K562 (cell line): ENCODE data around the gene UBE2H. TPM values are rescaled to one million over a fixed set of nuclear protein-coding genes. Genes with fewer than 3 reads are reported as not detected.

Experiments
- ATAC-seq: fragments of 200-7000 bp; cut with Tn5 transposase; 3 replicates; pipeline ENCODE4 v1.9.1; 2020; ENCODE audit warnings: moderate library complexity
- BruUV-seq: library from RNA; stranded (reverse); fragments of 400-500 nt; replicated peaks from 2 replicates; lab custom pipeline; 2021; lab: Mats Ljungman, UMichigan
- CTCF ChIA-PET: fragments of 300-600 bp; formaldehyde crosslinking; extraction: SDS; loops from one replicate; lab custom pipeline; 2021; ENCODE audit warnings: low intra/inter-chr PET ratio; lab: Yijun Ruan, JAX
- POLR2A ChIA-PET: fragments of 300-600, 350-650 bp; sonication (Branson Sonifier 250); formaldehyde crosslinking; extraction: SDS; loops from one replicate; lab custom pipeline; 2021; ENCODE audit warnings: antibody characterized with exemption, inconsistent platforms; lab: Yijun Ruan, JAX
- DNase-seq, 4 experiments: peaks; one replicate each; pipeline versions ENCODE4 v3.0.0 to v3.0.0-alpha.2; 2011 to 2018; ENCODE audit warnings: low spot score in 3 of 4, mixed read lengths in 3 of 4; ENCODE audit errors: extremely low read depth in 1 of 4
- FAIRE-seq: peaks from 2 replicates; lab custom pipeline; 2011; peaks lifted over from hg19 to GRCh38; lab: Jason Lieb, UNC
- H2AFZ ChIP-seq: 2 replicates; pipeline ENCODE4 v1.6.0; 2011; ENCODE audit warnings: low read depth, low read length, control low read depth, inconsistent platforms
- H3K27ac ChIP-seq: fragments of 200-600 bp; 3 replicates; pipeline ENCODE4 v1.8.0; 2011; ENCODE audit warnings: low read depth, mild to moderate bottlenecking, control low read depth, inconsistent platforms, low read length, moderate library complexity, mixed read lengths; ENCODE audit errors: extremely low read depth
- H3K27me3 ChIP-seq, 2 experiments: fragments of 300-600 bp in 1 of 2; 2 replicates in 1 of 2; 3 replicates in 1 of 2; pipeline versions ENCODE4 v1.6.0 to v1.8.0; 2011; ENCODE audit warnings: inconsistent platforms in 2 of 2, low read length in 2 of 2, mild to moderate bottlenecking in 1 of 2, mixed read lengths in 1 of 2, moderate library complexity in 1 of 2; ENCODE audit not compliant: control insufficient read depth in 2 of 2, insufficient read depth in 2 of 2
- H3K36me3 ChIP-seq: fragments of 300-600 bp; 3 replicates; pipeline ENCODE4 v1.8.0; 2011; ENCODE audit warnings: mild to moderate bottlenecking, low read length, inconsistent platforms; ENCODE audit not compliant: control insufficient read depth, insufficient read depth
- H3K4me1 ChIP-seq, 2 experiments: fragments of 200-600 bp in 1 of 2; replicated peaks in 1 of 2; 2 replicates in 1 of 2; 3 replicates in 1 of 2; pipeline versions ENCODE4 v1.5.1 to v1.8.0; 2011; ENCODE audit warnings: inconsistent platforms in 2 of 2, low read length in 2 of 2, mild to moderate bottlenecking in 1 of 2, mixed read lengths in 1 of 2, moderate library complexity in 1 of 2; ENCODE audit not compliant: control insufficient read depth in 2 of 2, insufficient read depth in 2 of 2
- H3K4me2 ChIP-seq: 2 replicates; pipeline ENCODE4 v1.6.1; 2011; ENCODE audit warnings: low read length, control low read depth, inconsistent platforms, mixed read lengths; ENCODE audit not compliant: insufficient read depth
- H3K4me3 ChIP-seq: fragments of 200-600 bp; sonication (generic), shearing (Covaris generic); 2 replicates; pipeline ENCODE4 v1.5.1; 2016; ENCODE audit warnings: control low read depth, inconsistent platforms
- H3K79me2 ChIP-seq: fragments of 200-600 bp; 3 replicates; pipeline ENCODE4 v1.8.0; 2011; ENCODE audit warnings: low read length, inconsistent platforms; ENCODE audit not compliant: control insufficient read depth, insufficient read depth
- H3K9ac ChIP-seq, 2 experiments: 2 replicates each; pipeline versions ENCODE4 v1.6.0 to v1.6.1; 2011; ENCODE audit warnings: low read depth in 2 of 2, low read length in 2 of 2, control low read depth in 1 of 2, inconsistent platforms in 1 of 2, mild to moderate bottlenecking in 1 of 2, mixed read lengths in 1 of 2; ENCODE audit not compliant: insufficient read depth in 1 of 2
- H3K9me1 ChIP-seq: one replicate; pipeline ENCODE4 v1.6.0; 2011; ENCODE audit warnings: inconsistent platforms, mild to moderate bottlenecking, low read length, moderate library complexity; ENCODE audit not compliant: control insufficient read depth, insufficient read depth
- H3K9me3 ChIP-seq: replicated peaks from 2 replicates; pipeline ENCODE4 v1.5.1; 2011; ENCODE audit warnings: low read depth, low read length, inconsistent platforms; ENCODE audit not compliant: control insufficient read depth, insufficient read depth
- H4K20me1 ChIP-seq: replicated peaks from 2 replicates; pipeline ENCODE4 v1.6.1; 2011; ENCODE audit warnings: low read length, inconsistent platforms, mixed read lengths; ENCODE audit not compliant: control insufficient read depth, insufficient read depth
- BCOR ChIP-seq: fragments of 450-650 bp; IDR thresholded peaks from 2 replicates; pipeline ENCODE4 v1.6.1; 2016
- CTBP1 ChIP-seq: fragments of 450-650 bp; IDR thresholded peaks from 2 replicates; pipeline ENCODE4 v1.6.1; 2016; ENCODE audit warnings: borderline replicate concordance
- POLR2AphosphoS5 ChIP-seq: IDR thresholded peaks from 2 replicates; pipeline ENCODE4 v1.6.1; 2011; ENCODE audit warnings: mild to moderate bottlenecking, low read depth, low read length, moderate library complexity; ENCODE audit not compliant: control insufficient read depth, insufficient read depth
- RBFOX2 ChIP-seq: fragments of 200-400 bp; formaldehyde crosslinking; IDR thresholded peaks from 2 replicates; pipeline ENCODE4 v1.6.1; 2017; ENCODE audit warnings: low read depth, mild to moderate bottlenecking, low read length, moderate library complexity
- ZBTB17 ChIP-seq: fragments of 450-650 bp; formaldehyde crosslinking; IDR thresholded peaks from 2 replicates; pipeline ENCODE4 v1.4.0; 2020; ENCODE audit warnings: mild to moderate bottlenecking
- ZNF121 ChIP-seq: sonication (generic); formaldehyde crosslinking; conservative IDR thresholded peaks from 2 replicates; pipeline ENCODE4 v1.8.0; 2022; ENCODE audit warnings: missing genetic modification reagents
- ZNF668 ChIP-seq: fragments of 250-450 bp; sonication (Bioruptor Pico); IDR thresholded peaks from 2 replicates; pipeline ENCODE4 v1.8.0; 2022; ENCODE audit warnings: mild to moderate bottlenecking, inconsistent platforms
- WGBS: fragments of 100-300 bp; shearing (Covaris generic); methylation state at CpG from one replicate; pipeline ENCODE4 v1.1.6; 2016; ENCODE audit warnings: low coverage, mixed read lengths; ENCODE audit not compliant: insufficient coverage; ENCODE audit errors: missing lambda C conversion rate; 5-methylcytosine and 5-hydroxymethylcytosine counted together
- in situ Hi-C: fragments of 300-500 bp; cut with MboI; formaldehyde crosslinking; loops from 4 replicates; pipeline ENCODE4 v1.15.0; 2018; ENCODE audit warnings: inconsistent platforms, mixed read lengths
- intact Hi-C: fragments of 100-400 bp; cut with micrococcal nuclease; formaldehyde crosslinking; loops from 2 replicates; pipeline ENCODE4 v1.14.2; 2022
- polyA plus RNA-seq, 8 experiments: library from polyadenylated mRNA; depleted of rRNA in 4 of 8; stranded (reverse) in 5 of 8; unstranded in 3 of 8; fragments of >200 nt; fragmentation: Nextera tagmentation in 2 of 8; fragmentation: Illumina TruSeq in 1 of 8; extraction: Ambion mirVana in 2 of 8; extraction: Trizol in 1 of 8; gene quantifications; 2 replicates each; pipeline versions ENCODE4 v1.2.1 to v1.2.3, GENCODE V29; 2011 to 2014; ENCODE audit warnings: inconsistent platforms in 1 of 8, missing spikeins in 1 of 8
- total RNA-seq, 7 experiments: library from RNA; depleted of rRNA in 6 of 7; stranded (reverse); fragments of >200 nt in 6 of 7; fragmentation: Illumina TruSeq in 2 of 7; extraction: Trizol in 2 of 7; gene quantifications; 2 replicates each; pipeline versions ENCODE4 v1.2.1 to v1.2.3, GENCODE V29; 2011 to 2021; ENCODE audit warnings: low replicate concordance in 1 of 7

The UBE2H gene
- total and polyA plus RNA-seq, 9 of the 15 experiments (the other 6 are each of a cell fraction or from before 2014, with no cell fraction given), result 6.3 to 33.0 (median 13.3) TPM

- FAIRE-seq, result no peak
- H3K9me3 ChIP-seq, result no peaks in the 10 kb centered on the region
- CTCF ChIA-PET, result no interaction called here
- H4K20me1 ChIP-seq, result no peaks in the 10 kb centered on the region
- no peaks in the 10 kb centered on the region for H3K4me1 ChIP-seq
- DNase-seq, result no peak
- ATAC-seq, result no peak
- no peak overlapping the region for H3K4me3 ChIP-seq
- no peaks in the 10 kb centered on the region for H3K36me3 ChIP-seq
- in situ Hi-C loops, result no loop called here
- WGBS, result 25% methylated on average over 5 of the region's 5 CpGs
- H3K27me3 ChIP-seq, result peaks cover 0 to 2% of the 10 kb centered on the region in 2 experiments; a peak in 2 of 5 replicates
- H3K27ac ChIP-seq, result no peak overlapping the region
- H3K4me2 ChIP-seq, result no peak overlapping the region
- H3K79me2 ChIP-seq, result no peaks in the 10 kb centered on the region
- intact Hi-C loops, result no loop called here
- TF ChIP-seq CTBP1 (0 out of 2 replicates have a peak, but pooled peaks have one; percentile 25), ZNF668 (CRISPR knock-in tag) (no peak)
- H3K9me1 ChIP-seq, result no peaks in the 10 kb centered on the region
- POLR2A ChIA-PET, result interaction anchor here (1.5 to 2.1 kb wide), 2 partner anchors 11 to 155 kb away, joined by 3 to 9 read pairs; no protein-coding TSS in a partner anchor
- H3K9ac ChIP-seq, result no peak overlapping the region
- no TSS peak for BruUV-seq
- H2AFZ ChIP-seq, result no peak overlapping the region
These were observed 45.7 kb upstream of the UBE2H start for GRCh38 chr7:129998446-129998845.

DNA sequence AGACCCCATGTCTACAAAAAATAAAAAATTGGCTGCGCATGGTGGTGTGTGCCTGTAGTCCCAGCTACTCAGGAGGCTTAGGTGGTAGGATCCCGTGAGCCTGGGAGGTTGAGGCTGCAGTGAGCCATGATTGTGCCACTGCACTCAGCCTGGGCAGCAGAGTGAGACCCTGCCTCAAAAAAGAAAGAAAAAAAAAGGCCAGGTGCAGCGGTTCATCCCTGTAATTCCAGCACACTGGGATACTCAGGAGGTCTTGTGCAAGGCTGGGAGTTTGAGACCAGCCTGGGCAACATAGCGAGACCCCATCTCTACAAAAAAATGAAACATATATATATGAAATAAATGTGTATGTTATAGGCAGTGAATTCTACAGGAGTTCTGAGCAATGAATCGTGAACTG lies 44.5 kb upstream of the UBE2H start:
- H3K9me1 ChIP-seq, result no peaks in the 10 kb centered on the region
- ChIA-PET POLR2A (interaction anchor here (1.5 kb wide), 1 partner anchor 12 kb away, joined by 3 read pairs; no protein-coding TSS in a partner anchor), CTCF (no interaction called here)
- no peak overlapping the region for H2AFZ ChIP-seq
- no peaks in the 10 kb centered on the region for H4K20me1 ChIP-seq
- DNase-seq (no peak), ATAC-seq (no peak), FAIRE-seq (no peak)
- H3K4me3 ChIP-seq, result no peak overlapping the region
- H3K36me3 ChIP-seq, result no peaks in the 10 kb centered on the region
- H3K27ac ChIP-seq, result no peak overlapping the region
- no peak overlapping the region for H3K9ac ChIP-seq
- peaks cover 2% of the 10 kb centered on the region in 2 experiments; a peak in 3 of 5 replicates for H3K27me3 ChIP-seq
- in situ Hi-C loops, result no loop called here
- intact Hi-C loops, result no loop called here
- H3K4me2 ChIP-seq, result no peak overlapping the region
- no TSS peak for BruUV-seq
- TF ChIP-seq ZNF121 (CRISPR knock-in tag), result peak; percentile 94
- 0 out of 2 replicates have a peak, but pooled peaks have one; percentile 30 for TF ChIP-seq BCOR
- TF ChIP-seq ZBTB17 (CRISPR knock-in tag), result no peak
- TF ChIP-seq RBFOX2, result no peak
- TF ChIP-seq POLR2AphosphoS5, result no peak
- H3K4me1 ChIP-seq, result no peaks in the 10 kb centered on the region; a peak in 1 of 5 replicates
- no peaks in the 10 kb centered on the region for H3K9me3 ChIP-seq
- WGBS, result 19% methylated on average over 5 of the region's 5 CpGs
- H3K79me2 ChIP-seq, result no peaks in the 10 kb centered on the region
